ENCODE results near the gene DIPK1B. TPM values are rescaled to one million over a fixed set of nuclear protein-coding genes. Genes with fewer than 3 reads are reported as not detected.

Gene DIPK1B
- total RNA-seq, 4 donors from 2014 or later: 5.4 to 37.9 (median 15.8) TPM

DNA sequence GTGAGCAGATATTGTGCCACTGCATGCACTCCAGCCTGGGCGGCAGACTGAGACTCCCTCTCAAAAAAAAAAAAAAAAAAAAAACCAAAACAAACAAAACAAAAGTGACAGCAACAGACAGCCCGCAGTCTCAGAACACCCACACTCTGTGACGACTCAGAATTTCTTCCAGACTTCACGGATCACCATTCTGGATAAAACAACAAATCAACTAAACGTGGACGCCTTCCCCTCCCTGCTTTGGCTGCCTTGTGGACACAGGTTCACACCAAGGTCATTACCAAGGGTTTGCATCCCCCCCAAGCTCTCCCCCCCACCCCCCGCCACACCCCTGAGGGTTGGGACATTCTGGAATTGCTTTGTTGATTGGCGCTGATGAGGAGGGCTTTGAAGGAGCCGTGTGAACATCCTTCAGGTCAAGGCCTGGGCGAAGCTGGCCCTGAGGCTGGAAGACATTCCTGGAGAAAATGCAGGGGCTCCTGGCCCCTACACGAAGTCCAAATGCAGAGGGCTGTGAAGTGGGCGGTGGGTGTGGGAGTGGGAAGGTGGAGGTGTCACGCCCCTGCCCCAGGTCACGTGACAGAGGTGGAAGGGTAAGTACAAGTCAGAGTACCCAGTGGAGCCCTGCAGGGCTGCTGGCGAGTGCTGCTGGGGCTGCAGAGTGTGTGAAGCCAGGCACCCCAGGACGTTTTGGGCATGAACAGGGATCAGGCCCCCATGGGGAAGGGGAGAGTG, 20.2 kb downstream of the DIPK1B start:
- Histone ChIP-seq H3K9me3 (no peaks in the 10 kb centered on the region), H3K36me3 (no peaks in the 10 kb centered on the region), H3K27me3 (no peaks in the 10 kb centered on the region), H3K27ac (no peak overlapping the region), H3K4me3 (no peak overlapping the region), H3K4me1 (peaks cover 0 to 18% (median 9%) of the 10 kb centered on the region in 4 donors)
- TF ChIP-seq, protein P1, sequence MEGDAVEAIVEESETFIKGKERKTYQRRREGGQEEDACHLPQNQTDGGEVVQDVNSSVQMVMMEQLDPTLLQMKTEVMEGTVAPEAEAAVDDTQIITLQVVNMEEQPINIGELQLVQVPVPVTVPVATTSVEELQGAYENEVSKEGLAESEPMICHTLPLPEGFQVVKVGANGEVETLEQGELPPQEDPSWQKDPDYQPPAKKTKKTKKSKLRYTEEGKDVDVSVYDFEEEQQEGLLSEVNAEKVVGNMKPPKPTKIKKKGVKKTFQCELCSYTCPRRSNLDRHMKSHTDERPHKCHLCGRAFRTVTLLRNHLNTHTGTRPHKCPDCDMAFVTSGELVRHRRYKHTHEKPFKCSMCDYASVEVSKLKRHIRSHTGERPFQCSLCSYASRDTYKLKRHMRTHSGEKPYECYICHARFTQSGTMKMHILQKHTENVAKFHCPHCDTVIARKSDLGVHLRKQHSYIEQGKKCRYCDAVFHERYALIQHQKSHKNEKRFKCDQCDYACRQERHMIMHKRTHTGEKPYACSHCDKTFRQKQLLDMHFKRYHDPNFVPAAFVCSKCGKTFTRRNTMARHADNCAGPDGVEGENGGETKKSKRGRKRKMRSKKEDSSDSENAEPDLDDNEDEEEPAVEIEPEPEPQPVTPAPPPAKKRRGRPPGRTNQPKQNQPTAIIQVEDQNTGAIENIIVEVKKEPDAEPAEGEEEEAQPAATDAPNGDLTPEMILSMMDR (IDR thresholded peaks at IDR 0.05): no peak
- no peak for TF ChIP-seq POLR2A (IDR thresholded peaks at IDR 0.05)
- TF ChIP-seq EP300 (IDR thresholded peaks at IDR 0.05): no peak
- 49 to 54% methylated on average over 16 of the region's 16 CpGs for WGBS, 2 donors
- DNase-seq (ENCODE audit: low spot score in 2 of 2): no peak

DNA sequence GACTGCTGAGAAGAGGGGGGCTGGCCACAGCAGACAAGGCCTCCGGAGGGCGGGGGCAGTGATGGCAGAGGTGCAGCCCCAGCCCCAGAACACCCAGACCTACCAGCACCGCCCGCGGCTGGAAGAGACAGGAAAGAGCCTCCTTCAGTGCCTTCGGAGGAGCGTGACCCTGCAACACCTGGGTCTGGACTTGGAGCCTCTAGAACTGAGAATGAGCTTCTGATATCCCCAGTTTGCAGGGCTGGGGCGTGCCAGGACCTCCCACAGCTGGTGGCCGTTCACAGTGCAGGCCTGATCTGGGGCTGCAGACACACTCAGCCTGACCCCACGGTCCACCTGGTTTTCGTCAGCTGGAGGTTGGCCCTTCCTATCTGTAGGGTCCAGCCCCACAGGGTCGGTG, 21.2 kb downstream of the DIPK1B start:
- H3K9me3 ChIP-seq: no peaks in the 10 kb centered on the region
- H3K4me1 ChIP-seq: peaks cover 0 to 15% (median 8%) of the 10 kb centered on the region in 4 donors
- no peak for DNase-seq (ENCODE audit: low spot score in 2 of 2)
- no peaks in the 10 kb centered on the region for H3K27me3 ChIP-seq
- TF ChIP-seq POLR2A (IDR thresholded peaks at IDR 0.05) (no peak), EP300 (IDR thresholded peaks at IDR 0.05) (no peak)
- TF ChIP-seq, protein P1 (IDR thresholded peaks at IDR 0.05): no peak
- 74 to 81% methylated on average over 11 to 12 of the region's 12 CpGs for WGBS, 2 donors
- H3K4me3 ChIP-seq: no peak overlapping the region
- no peak overlapping the region for H3K27ac ChIP-seq
- H3K36me3 ChIP-seq: no peaks in the 10 kb centered on the region

DNA sequence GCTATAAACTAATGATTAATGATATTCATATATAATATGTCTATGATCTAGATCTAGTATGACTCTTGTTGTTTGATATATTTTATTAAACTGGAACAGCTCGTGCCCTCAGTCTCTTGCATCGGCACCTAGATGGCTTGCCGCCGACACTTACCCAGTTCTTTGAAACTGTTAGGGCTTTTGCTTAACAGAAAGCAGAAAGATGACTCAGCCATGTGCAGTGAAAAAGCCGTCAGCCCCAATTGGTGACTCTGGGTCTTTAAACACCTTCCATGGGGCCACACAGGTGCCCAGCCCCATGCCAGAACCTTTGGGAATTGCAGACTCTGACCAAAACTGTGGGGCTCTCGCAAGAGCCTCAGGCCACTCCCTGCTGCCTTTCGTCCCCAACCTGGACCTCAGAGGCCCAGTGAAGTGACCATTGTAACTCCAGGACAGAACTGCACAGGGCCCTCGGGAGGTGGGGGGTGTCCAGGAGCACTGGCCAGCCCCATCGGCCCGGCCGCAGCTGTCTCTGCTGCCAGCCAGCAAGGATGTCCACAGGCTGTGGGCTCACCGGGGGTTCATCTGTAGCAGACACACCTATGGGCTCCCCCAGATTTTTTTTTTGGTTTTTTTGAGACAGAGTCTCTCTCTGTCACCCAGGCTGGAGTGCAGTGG, 22.6 kb downstream of the DIPK1B start:
- no peak for TF ChIP-seq POLR2A (IDR thresholded peaks at IDR 0.05)
- no peak for TF ChIP-seq EP300 (IDR thresholded peaks at IDR 0.05)
- TF ChIP-seq, protein P1 (IDR thresholded peaks at IDR 0.05): no peak
- Histone ChIP-seq H3K4me3 (no peak overlapping the region), H3K27ac (no peak overlapping the region), H3K27me3 (no peaks in the 10 kb centered on the region), H3K9me3 (no peaks in the 10 kb centered on the region), H3K36me3 (no peaks in the 10 kb centered on the region), H3K4me1 (peaks cover 0 to 1% (median 0%) of the 10 kb centered on the region in 4 donors)
- no peak for DNase-seq (ENCODE audit: low spot score in 2 of 2)
- 75 to 79% methylated on average over 12 of the region's 12 CpGs for WGBS, 2 donors

DNA sequence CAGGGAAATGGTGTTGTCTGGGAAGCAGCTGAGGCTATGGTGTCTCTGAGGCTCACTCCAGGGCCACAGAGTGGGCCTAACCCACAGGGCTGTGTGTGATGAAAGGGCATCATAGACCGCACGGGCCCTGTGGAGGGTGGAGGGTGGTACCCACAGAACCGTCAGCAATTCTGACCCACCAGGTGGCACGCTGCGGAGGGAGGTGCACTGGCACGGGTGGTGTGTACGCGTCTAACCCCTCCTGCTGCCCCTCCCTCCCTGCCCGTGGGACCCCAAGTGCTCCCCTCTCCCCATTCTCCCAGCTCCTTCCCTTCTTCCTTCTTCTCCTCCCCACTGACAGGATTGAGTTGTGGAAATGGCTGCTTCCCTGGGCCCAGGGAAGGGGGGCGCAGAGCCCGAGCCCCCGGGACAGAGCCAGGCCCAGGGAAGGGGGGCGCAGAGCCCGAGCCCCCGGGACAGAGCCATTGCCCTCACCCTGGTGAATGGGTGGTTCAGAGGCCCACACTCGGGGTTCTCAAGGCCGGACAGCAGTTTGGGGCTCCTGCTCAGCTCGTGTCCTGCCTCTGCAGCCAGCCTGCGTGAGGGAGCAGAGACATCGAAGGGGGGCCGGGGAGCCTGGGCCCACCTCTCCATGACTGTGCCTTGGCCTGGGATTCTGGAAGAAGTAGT, 23.6 kb downstream of the DIPK1B start:
- Histone ChIP-seq H3K4me1 (peaks cover 0 to 3% (median under 1%) of the 10 kb centered on the region in 4 donors), H3K9me3 (no peaks in the 10 kb centered on the region), H3K27me3 (peaks cover 0 to 9% of the 10 kb centered on the region in 2 donors), H3K27ac (no peak overlapping the region), H3K4me3 (no peak overlapping the region), H3K36me3 (no peaks in the 10 kb centered on the region)
- 76 to 87% methylated on average over 15 to 18 of the region's 21 CpGs for WGBS, 2 donors
- DNase-seq (ENCODE audit: low spot score in 2 of 2): no peak
- TF ChIP-seq POLR2A (IDR thresholded peaks at IDR 0.05) (no peak), EP300 (IDR thresholded peaks at IDR 0.05) (no peak)
- TF ChIP-seq, protein P1 (IDR thresholded peaks at IDR 0.05): no peak

DNA sequence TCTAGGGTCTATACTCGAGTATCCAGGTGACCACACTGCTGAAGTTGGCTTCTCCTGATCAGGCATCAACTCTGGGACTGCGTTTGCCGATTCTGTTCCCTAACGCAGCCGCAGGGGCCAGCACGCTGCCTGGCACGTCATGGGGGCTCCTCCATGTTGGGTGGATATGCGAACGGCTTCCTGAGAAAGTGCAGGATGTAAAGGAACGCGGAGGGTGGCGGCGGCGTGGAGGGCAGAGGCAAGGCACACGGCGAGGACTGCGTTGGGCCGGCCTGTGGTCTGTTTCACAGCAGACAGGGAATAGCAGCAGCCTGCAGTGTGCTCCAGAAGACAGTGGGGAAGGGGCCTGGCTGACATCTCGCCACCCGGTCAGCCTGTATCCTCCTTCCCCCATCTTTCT, 26.6 kb downstream of the DIPK1B start:
- TF ChIP-seq, protein P1 (IDR thresholded peaks at IDR 0.05): no peak
- TF ChIP-seq EP300 (IDR thresholded peaks at IDR 0.05): no peak

More for the DNA sequence above, 26.6 kb downstream of the DIPK1B start:
- Histone ChIP-seq H3K36me3 (no peaks in the 10 kb centered on the region), H3K4me3 (no peak overlapping the region), H3K9me3 (no peaks in the 10 kb centered on the region), H3K27me3 (peaks cover 0 to 39% of the 10 kb centered on the region in 2 donors), H3K4me1 (peaks cover 0 to 31% (median 12%) of the 10 kb centered on the region in 4 donors), H3K27ac (no peak overlapping the region)
- DNase-seq (ENCODE audit: low spot score in 2 of 2): no peak
- WGBS, 2 donors: 87 to 94% methylated on average over 20 of the region's 20 CpGs
